HG02678 (cell line): ENCODE data around the gene SLC38A2.

Experiments
- ATAC-seq: cut with Tn5 transposase; IDR thresholded peaks from one replicate; pipeline ENCODE4 v1.9.1; 2021; ENCODE audit warnings: mild to moderate bottlenecking, moderate library complexity; ENCODE audit not compliant: unreplicated experiment

The SLC38A2 gene

GRCh38 chr12:46362895-46363581 lies 9.5 kb downstream of the SLC38A2 start:
- no peak for ATAC-seq

DNA sequence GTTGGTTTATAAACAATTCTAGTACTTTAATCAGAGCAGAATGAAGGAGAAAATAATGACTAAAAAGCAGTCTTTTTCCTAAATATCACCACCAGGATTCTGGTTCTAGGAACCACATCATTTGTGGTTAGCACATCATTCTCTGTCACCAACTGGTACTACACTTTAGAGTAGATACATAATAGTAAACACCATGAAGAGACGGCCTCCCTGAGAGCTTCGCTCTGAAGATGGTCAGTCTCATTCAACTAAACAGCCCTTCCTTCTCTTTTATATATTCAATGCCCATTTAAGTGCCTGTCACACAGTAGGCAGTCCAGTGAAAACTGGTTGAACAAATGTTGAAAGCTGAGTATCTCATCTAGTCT lies 10.9 kb downstream of the SLC38A2 start:
- no peak for ATAC-seq

GRCh38 chr12:46360908-46361666 lies 11.5 kb downstream of the SLC38A2 start:
- ATAC-seq = peak; percentile 60

DNA sequence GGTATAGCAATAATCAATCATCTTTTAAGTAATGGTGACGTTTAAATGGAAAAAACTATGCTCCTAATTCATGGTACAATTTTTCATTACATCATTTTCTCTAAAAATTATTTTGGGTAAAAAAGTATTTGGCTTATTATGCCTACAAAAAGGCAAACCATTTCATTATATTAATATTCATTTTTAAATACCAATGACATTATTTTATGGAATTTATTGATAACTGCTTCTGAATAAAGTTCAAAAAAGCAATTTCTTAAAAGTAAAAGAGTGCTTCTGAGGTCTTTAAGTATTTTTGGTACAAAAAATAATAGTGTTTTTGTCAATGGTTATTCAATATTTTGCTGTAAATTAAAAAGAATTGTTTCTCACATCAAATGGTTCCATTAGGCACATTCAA lies 12.2 kb downstream of the SLC38A2 start:
- no peak for ATAC-seq

DNA sequence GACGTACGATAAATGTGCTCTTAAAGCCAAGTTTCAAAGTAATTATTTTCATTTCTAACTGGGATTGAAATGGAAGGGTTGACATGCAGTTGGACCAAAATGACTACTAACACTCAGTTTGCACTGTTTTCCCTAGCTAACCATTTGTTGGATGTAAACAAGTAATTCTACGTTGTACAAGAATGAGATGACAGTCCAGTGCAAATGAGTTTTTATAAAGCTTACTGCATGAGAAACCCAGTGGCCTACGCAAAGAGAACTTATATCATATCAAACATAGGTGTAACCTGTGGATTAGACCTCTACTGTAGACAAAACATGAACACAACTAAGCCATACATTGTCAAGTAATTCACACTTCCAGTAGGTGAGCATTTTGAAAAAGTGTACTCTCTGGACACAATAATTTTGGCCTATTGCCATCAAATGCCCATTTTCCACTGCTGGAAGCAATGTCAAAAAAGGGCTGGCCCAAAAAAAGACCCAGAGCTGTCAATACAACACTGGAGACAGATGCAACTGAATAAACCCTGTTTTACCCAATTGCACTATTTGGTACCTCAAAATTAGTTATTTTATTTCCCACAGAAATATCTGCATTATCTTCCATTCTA lies 12.8 kb downstream of the SLC38A2 start:
- ATAC-seq = no peak

GRCh38 chr12:46358791-46359666 lies 13.5 kb downstream of the SLC38A2 start:
- no peak for ATAC-seq

- ATAC-seq = no peak
Measured at GRCh38 chr12:46358325-46358700, 14.3 kb downstream of the SLC38A2 start.

GRCh38 chr12:46357438-46358324 lies 14.9 kb downstream of the SLC38A2 start:
- ATAC-seq = no peak

- ATAC-seq = no peak
Measured at GRCh38 chr12:46356655-46357437, 15.7 kb downstream of the SLC38A2 start.

- ATAC-seq = no peak
Measured at GRCh38 chr12:46354802-46355199, 17.8 kb downstream of the SLC38A2 start.

DNA sequence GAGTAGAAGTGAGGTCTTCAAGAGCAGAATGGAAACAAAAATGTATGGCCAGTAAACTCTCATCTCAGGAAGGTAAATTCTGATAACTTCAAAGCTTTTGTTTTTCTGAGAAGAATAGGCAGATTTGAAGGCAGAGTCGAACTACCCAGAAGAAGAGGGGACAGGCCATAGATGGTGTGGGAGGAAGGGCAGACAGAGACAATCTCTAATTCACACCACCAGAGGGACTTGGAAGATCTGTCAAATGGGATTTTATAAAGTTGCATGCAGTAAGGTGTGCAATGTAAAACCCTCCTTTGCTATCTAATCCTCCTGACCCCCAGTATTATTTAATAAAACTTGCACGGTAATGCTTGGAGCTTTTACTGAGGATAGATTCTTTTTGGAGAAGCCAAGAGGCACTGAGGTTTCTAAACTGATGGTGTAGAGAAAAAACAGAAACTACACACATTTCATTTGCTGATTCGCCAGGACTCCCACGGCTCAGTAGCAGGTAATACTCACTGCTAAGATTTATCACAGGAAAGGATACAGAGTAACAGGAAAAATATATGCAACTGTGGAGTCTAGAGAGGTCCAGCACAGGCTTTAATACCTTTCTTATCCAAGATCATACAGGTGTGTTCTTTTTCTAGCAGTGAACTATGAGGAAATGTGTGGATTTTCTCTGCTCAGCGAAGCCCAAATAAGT lies 18.3 kb downstream of the SLC38A2 start:
- ATAC-seq = no peak

- ATAC-seq = no peak
Measured at GRCh38 chr12:46351886-46352650, 20.5 kb downstream of the SLC38A2 start.

- ATAC-seq = no peak
Measured at GRCh38 chr12:46351138-46351537, 21.4 kb downstream of the SLC38A2 start.

GRCh38 chr12:46349253-46349652 lies 23.3 kb downstream of the SLC38A2 start:
- no peak for ATAC-seq

GRCh38 chr12:46343118-46343852 lies 29.3 kb downstream of the SLC38A2 start:
- no peak for ATAC-seq

- no peak for ATAC-seq
Measured at GRCh38 chr12:46342562-46343033, 30.0 kb downstream of the SLC38A2 start.

GRCh38 chr12:46339051-46339450 lies 33.5 kb downstream of the SLC38A2 start:
- no peak for ATAC-seq
